Spleen (tissue), 11 donors: ENCODE data around the gene VAV2. TPM values are rescaled to one million over a fixed set of nuclear protein-coding genes. Genes with fewer than 3 reads are reported as not detected.
"Not testable (repeated sequence)": the region's sequence is repeated elsewhere in the genome, so short reads cannot be mapped to it uniquely, and the experiment has no call there.

Source experiments
- DNase-seq: peaks from one replicate; pipeline ENCODE4 v3.0.0-alpha.2; 2020
- H3K27ac ChIP-seq, 8 donors: fragments of 200-600 bp; sonication (generic) in 7 of 8; 1 replicate in 4 of 8; 2 replicates in 4 of 8; pipeline versions ENCODE4 v1.5.0 to v1.8.0; 2016 to 2021; ENCODE audit warnings: inconsistent platforms in 4 of 8, mild to moderate bottlenecking in 4 of 8, moderate library complexity in 1 of 8
- H3K27me3 ChIP-seq, 7 donors: fragments of 200-600 bp; sonication (generic) in 6 of 7; replicated peaks in 1 of 7; 1 replicate in 4 of 7; 2 replicates in 3 of 7; pipeline versions ENCODE4 v1.5.0 to v1.8.0; 2016 to 2021; ENCODE audit warnings: inconsistent platforms in 3 of 7, mild to moderate bottlenecking in 1 of 7
- H3K36me3 ChIP-seq, 6 donors: fragments of 200-600 bp; sonication (generic) in 5 of 6; 1 replicate in 4 of 6; 2 replicates in 2 of 6; pipeline versions ENCODE4 v1.5.0 to v1.8.0; 2016 to 2021; ENCODE audit warnings: inconsistent platforms in 2 of 6
- H3K4me1 ChIP-seq, 6 donors: fragments of 200-600 bp; sonication (generic) in 5 of 6; 1 replicate in 3 of 6; 2 replicates in 3 of 6; pipeline versions ENCODE4 v1.5.0 to v1.8.0; 2016 to 2021; ENCODE audit warnings: inconsistent platforms in 3 of 6
- H3K4me3 ChIP-seq, 8 donors: fragments of 200-600 bp; sonication (generic) in 7 of 8; 1 replicate in 4 of 8; 2 replicates in 4 of 8; pipeline versions ENCODE4 v1.5.0 to v1.8.0; 2016 to 2021; ENCODE audit warnings: inconsistent platforms in 4 of 8, mild to moderate bottlenecking in 4 of 8, moderate library complexity in 2 of 8
- H3K9me3 ChIP-seq, 8 donors: fragments of 200-600 bp; sonication (generic) in 7 of 8; 1 replicate in 4 of 8; 2 replicates in 4 of 8; pipeline versions ENCODE4 v1.5.0 to v1.8.0; 2016 to 2021; ENCODE audit warnings: inconsistent platforms in 4 of 8
- CTCF ChIP-seq, 11 experiments: fragments of 200-600 bp in 7 of 11; fragments of 450-650 bp in 4 of 11; sonication (generic) in 4 of 11; IDR thresholded peaks in 8 of 11; conservative IDR thresholded peaks in 3 of 11; 1 replicate in 7 of 11; 2 replicates in 4 of 11; pipeline versions ENCODE4 v1.4.0 to v1.8.0; 2016 to 2021; ENCODE audit warnings: antibody characterized with exemption in 11 of 11, inconsistent platforms in 4 of 11, mild to moderate bottlenecking in 1 of 11
- POLR2A ChIP-seq, 3 donors: fragments of 450-650 bp; IDR thresholded peaks; one replicate each; pipeline ENCODE4 v1.5.1; 2017; ENCODE audit warnings: antibody characterized with exemption in 3 of 3, mild to moderate bottlenecking in 1 of 3
- POLR2AphosphoS5 ChIP-seq, 3 donors: sonication (generic); formaldehyde crosslinking; IDR thresholded peaks; one replicate each; pipeline ENCODE4 v1.5.1; 2017; ENCODE audit warnings: antibody characterized with exemption in 3 of 3
- WGBS, 5 donors: extraction: QIAGEN DNeasy Blood & Tissue Kit in 3 of 5; methylation state at CpG; one replicate each; pipeline versions ENCODE4 v1.1.5 to v1.1.7; 2013 to 2018; 5-methylcytosine and 5-hydroxymethylcytosine counted together
- intact Hi-C: fragments of 100-400 bp; cut with DNase I; formaldehyde crosslinking; loops from one replicate; pipeline ENCODE4 v1.15.0; 2023; ENCODE audit warnings: low total_unique reads
- polyA plus RNA-seq, 3 donors: library from polyadenylated mRNA; stranded (reverse); fragments of 200-250 nt; gene quantifications; one replicate each; pipeline ENCODE4 v1.2.1, GENCODE V29; 2013
- total RNA-seq, 7 donors: library from RNA; depleted of rRNA in 3 of 7; stranded (reverse); fragments of >200 nt in 3 of 7; fragmentation: NEBNext Ultra II Directional in 4 of 7; extraction: Animal tissue kit (Norgen Biotek cat#: 25700) in 4 of 7; gene quantifications; one replicate each; pipeline versions ENCODE4 v1.1.0 to v1.2.1, GENCODE V29; 2016 to 2021
- donor health status: healthy with polysubstance abuse.
- donor health status: DM: no; HTN: no; CAD: no; lungs with moderate emphysema.
- donor health status: DM: no; HTN: no; CAD: no.
- donor health status: Bipolar disorder and iron deficiency.
- donor health status: healthy.
- donor health status: DM: no; HTN: no; CAD: no.
- donor health status: DM: yes; HTN: yes; CAD: no.

Gene VAV2
- total and polyA plus RNA-seq, 10 donors = 14.2 to 39.2 (median 23.3) TPM

GRCh38 chr9:133767008-133767407 lies 225.1 kb downstream of the VAV2 start:
- no peaks in the 10 kb centered on the region for H3K4me1 ChIP-seq
- no peak for DNase-seq
- H3K4me3 ChIP-seq = no peak overlapping the region
- intact Hi-C loops = no loop called here
- H3K9me3 ChIP-seq = peaks cover 0 to 37% (median 25%) of the 10 kb centered on the region in 8 donors
- H3K27ac ChIP-seq = no peak overlapping the region
- TF ChIP-seq POLR2A (IDR thresholded peaks at IDR 0.05) (no peak), CTCF (IDR thresholded peaks at IDR 0.05 in 8 of 11, conservative IDR thresholded peaks at IDR 0.05 in 3 of 11) (no peak), POLR2AphosphoS5 (IDR thresholded peaks at IDR 0.05) (no peak)
- H3K36me3 ChIP-seq = peaks cover 5 to 91% (median 56%) of the 10 kb centered on the region in 6 donors
- H3K27me3 ChIP-seq = no peaks in the 10 kb centered on the region
- whole genome bisulfite sequencing, 5 donors = 74 to 86% (median 85%) methylated on average over 1 of the region's 1 CpG

- H3K4me1 ChIP-seq, intact Hi-C loops, H3K27ac ChIP-seq, H3K27me3 ChIP-seq, H3K4me3 ChIP-seq, DNase-seq: not testable (repeated sequence)
- H3K36me3 ChIP-seq = peaks cover 5 to 91% (median 52%) of the 10 kb centered on the region in 6 donors
- 68 to 94% (median 81%) methylated on average over 3 of the region's 3 CpGs for WGBS, 5 donors
- peaks cover 0 to 37% (median 25%) of the 10 kb centered on the region in 8 donors for H3K9me3 ChIP-seq
These were observed 225.9 kb downstream of the VAV2 start for GRCh38 chr9:133766234-133766633.

GRCh38 chr9:133763272-133764183 lies 228.6 kb downstream of the VAV2 start:
- peak; percentile 59 for DNase-seq
- WGBS, 5 donors = 88 to 96% (median 91%) methylated on average over 17 to 26 of the region's 26 CpGs
- intact Hi-C loops = no loop called here

GRCh38 chr9:133762488-133763271 lies 229.4 kb downstream of the VAV2 start:
- peak; percentile 58 for DNase-seq
- H3K4me3 ChIP-seq = no peak overlapping the region
- H3K4me1 ChIP-seq = no peaks in the 10 kb centered on the region
- H3K27me3 ChIP-seq = no peaks in the 10 kb centered on the region
- WGBS, 5 donors = 89 to 94% (median 92%) methylated on average over 18 to 19 of the region's 19 CpGs
- TF ChIP-seq CTCF (IDR thresholded peaks at IDR 0.05 in 8 of 11, conservative IDR thresholded peaks at IDR 0.05 in 3 of 11) (no peak), POLR2AphosphoS5 (IDR thresholded peaks at IDR 0.05) (peak in 1 of 3 donors; percentile 22)
- H3K36me3 ChIP-seq = peaks cover under 1 to 58% (median 28%) of the 10 kb centered on the region in 6 donors
- peaks cover 0 to 31% (median 17%) of the 10 kb centered on the region in 8 donors for H3K9me3 ChIP-seq
- H3K27ac ChIP-seq = no peak overlapping the region
- intact Hi-C loops = no loop called here

More at GRCh38 chr9:133763272-133764183, 228.6 kb downstream of the VAV2 start:
- H3K27ac ChIP-seq = no peak overlapping the region
- H3K4me1 ChIP-seq = no peaks in the 10 kb centered on the region
- TF ChIP-seq POLR2A (IDR thresholded peaks at IDR 0.05) = no peak
- no peak for TF ChIP-seq CTCF (IDR thresholded peaks at IDR 0.05 in 8 of 11, conservative IDR thresholded peaks at IDR 0.05 in 3 of 11)
- TF ChIP-seq POLR2AphosphoS5 (IDR thresholded peaks at IDR 0.05) = no peak
- peaks cover 0 to 37% (median 25%) of the 10 kb centered on the region in 8 donors for H3K9me3 ChIP-seq
- H3K36me3 ChIP-seq = peaks cover 5 to 67% (median 36%) of the 10 kb centered on the region in 6 donors
- H3K27me3 ChIP-seq = no peaks in the 10 kb centered on the region
- no peak overlapping the region for H3K4me3 ChIP-seq
